OCI-LY1 (cell line): Measurements from ENCODE around the gene KCNJ4.

Experiments used
- CTCF ChIP-seq: fragments of 200-600 bp; sonication (generic), shearing (Covaris generic); IDR thresholded peaks from 2 replicates; pipeline ENCODE4 v1.5.1; 2017; ENCODE audit warnings: mild to moderate bottlenecking, antibody characterized with exemption, low read length, moderate library complexity, mixed read lengths
- EZH2 ChIP-seq: fragments of 200-600 bp; sonication (generic), shearing (Covaris generic); IDR thresholded peaks from 2 replicates; pipeline ENCODE4 v1.8.0; 2017; ENCODE audit warnings: borderline replicate concordance, mixed run types, mild to moderate bottlenecking, antibody characterized with exemption, low read length, moderate library complexity, mixed read lengths

DNA sequence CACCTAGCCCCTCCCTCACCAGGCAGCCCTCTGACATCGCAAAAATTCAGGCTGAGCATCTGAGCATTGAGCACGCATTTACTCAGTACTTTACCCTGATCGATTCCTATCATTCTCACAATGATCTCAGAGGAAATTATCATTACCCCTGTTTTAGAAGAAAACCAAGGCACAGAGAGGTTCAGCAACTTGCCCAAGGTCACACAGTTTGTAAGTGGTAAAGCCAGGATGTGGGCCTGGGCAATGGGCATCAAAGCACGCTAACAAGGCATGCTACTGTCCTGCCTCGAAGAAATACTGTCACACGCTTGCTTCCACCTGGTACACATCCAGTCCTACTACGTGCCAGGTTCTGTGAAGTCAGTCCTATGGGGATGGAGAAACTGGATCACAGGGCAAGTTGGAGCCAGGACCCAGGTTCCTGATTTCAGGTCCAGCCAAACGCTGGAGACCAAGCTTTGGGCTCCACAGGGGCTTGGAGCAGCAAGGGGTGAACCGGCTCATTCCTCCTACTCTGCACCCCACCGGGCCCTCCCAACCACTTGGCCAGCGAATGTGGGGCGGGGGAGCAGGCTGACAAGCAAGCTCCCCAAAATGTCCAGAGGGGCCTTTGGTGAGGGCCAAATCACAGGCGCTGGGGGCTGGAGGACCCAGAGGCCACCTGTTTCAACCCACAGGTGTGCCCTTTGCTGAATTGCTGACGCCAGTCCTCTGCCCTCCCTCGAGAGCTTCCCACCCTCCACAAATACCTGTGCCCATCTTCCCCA, 18.2 kb downstream of the KCNJ4 start:
- TF ChIP-seq CTCF (no peak), EZH2 (no peak)
